GM03348 (cell line): Measurements from ENCODE around the gene SIX3.

Experiments
- DNase-seq: peaks from one replicate; pipeline ENCODE4 v3.0.0; 2012; ENCODE audit warnings: low spot score

SIX3 gene

DNA sequence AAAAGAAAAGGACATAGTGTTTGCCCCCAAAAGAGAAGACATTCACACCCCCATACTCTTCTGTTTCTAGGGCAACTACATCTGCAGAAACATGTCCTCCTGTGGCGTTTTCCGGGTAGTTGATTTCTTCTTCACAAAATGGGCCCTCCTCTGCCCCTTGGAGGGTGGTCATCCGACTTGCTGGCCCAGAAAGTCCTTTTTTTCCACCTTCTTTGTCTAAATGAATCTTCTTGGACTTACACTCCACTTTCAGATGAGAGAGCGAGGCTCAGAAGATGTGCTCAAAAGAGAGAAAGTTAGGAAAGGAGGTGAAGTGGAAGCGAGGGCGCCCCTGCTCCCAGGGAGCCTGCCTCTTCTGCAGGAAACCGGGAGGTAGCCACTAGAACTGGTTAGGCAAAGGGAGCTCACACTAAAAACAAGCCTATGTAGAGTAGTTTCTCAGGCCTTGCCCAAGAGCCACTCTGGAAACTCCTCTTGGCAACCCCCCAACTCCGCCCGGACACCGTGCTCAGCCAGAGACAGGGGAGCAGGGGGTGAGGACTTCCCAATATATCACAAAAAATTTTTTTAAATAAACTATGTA is 10.2 kb upstream of the SIX3 start:
- no peak for DNase-seq

DNA sequence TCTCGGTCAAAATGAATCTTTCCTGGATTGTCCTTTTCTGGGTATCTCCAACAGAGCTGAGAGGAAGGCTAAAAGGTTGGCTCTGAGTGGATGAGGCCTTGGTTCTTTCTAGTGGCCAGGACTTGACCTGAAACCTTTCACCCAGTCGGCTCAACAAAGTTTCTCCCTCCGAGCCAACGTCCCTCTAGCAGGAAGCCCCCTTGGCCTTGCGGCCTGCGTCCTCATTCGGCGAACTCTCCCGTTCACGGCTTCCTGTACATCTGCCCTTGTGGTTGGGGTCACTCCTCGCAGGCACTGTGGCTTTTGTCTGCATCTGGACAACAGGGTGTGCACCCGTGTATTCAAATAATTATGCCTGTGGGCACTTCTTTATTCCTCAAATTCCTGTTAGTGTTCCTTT is 9.4 kb upstream of the SIX3 start:
- DNase-seq = no peak

DNA sequence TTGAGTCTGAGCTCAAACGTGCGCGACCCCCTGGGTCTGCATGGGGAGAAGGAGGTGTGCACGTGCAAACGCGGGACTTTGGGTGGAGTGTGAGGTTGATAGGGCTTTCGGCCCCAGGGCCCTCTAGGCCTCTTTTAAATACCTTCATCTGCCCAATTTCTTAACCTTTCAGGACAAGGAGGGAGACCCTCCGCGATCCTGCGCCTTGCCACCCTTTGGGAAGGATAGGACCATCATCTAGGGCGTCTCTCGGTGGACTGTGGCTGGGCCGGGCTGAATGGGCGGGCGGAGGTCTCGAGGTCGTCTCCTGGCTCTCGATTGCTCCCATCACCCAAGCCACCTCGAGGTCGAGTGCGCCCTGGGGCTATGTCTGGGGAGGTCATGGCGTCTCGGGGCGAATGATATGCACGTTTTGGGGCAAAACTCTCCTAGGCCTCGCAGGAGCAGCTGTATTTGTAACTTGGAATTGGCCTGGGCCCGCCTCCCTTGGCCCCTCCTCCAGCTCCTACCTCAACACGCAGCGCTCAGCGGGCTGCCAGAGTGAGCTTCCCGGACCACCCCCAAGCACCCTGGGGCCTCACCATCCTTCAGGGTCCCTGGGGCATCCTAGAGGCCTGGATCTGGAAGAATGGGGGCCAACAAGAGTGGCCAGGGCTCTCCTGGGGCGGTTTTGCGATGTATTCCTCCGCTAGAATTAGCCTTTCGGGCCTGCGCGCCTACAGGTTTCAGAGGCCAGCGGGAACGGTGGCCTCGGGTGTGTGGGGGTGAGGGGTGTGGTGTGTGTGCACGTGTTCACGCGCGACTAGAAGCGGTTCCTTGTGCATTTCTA is 8.7 kb upstream of the SIX3 start:
- DNase-seq = no peak

DNA sequence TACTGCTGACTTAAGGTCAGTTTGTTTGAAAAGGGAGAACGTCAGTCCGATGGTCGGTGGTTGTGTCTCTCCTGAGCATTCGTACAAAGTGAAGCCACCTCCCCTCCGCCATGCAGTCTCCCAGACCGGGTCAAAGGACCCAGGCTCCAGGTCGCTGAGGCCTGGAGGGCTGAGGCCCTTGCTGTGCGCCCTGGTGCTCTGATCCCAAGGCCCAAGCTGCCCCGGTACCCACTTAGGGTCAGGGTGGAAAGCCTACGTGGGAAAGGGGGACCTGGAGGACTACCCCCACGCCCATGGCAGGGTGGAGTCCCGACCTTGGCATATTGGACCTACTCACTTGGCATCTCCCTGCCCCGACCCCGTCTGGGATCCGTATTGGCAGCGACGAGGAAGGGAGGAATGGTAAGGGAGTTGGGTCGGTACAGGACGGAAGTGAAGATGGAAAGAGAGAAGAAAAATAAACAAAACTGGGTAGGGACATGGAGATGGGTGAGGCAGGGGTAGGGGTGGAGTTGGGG is 8.0 kb upstream of the SIX3 start:
- no peak for DNase-seq

DNA sequence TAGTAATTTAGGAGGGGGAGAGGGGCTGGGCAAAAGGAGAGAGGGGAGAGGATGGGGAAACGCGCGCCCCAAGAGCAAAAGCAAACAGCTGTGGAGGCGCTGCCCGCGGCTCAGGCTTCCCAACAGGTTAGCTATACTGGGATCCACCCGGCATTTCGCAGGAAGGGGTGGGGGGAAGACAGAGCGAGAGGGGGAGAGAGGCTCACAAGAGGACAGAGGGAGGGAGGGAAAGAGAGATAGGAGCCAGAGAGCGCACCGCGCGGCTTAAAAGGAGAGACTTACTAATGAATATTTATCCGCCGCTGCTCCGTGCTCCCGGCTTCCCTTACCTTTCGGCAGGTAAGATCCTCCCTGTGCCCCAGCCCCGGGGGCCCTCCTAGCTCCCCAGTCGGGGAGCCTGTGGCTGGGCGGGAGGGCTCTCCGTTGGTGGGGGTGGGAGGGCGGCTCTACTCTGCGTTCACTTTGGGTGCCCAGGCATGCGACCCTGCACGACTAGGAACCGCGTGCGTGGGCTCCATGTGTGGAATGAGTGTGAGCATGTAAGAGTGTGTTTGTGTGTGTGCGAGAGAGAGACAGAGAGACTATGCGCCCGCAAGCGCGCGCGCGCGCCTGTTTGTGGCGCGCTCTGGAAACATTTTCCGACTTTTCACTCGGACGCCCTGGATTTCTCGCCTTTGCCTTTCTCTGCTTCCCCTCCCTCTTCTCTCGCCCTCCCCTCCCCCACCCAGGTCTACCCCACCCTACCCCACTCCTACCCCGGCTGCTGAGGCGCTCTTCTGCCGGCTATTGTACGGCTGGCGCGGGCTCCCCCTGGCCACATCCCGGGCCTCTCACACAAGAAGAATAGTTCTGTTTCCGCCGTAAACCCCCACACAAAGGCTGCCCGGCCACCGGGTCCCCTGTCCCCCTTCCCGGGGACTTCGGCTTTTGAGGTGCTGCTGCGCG is 7.2 kb upstream of the SIX3 start:
- DNase-seq = no peak

DNA sequence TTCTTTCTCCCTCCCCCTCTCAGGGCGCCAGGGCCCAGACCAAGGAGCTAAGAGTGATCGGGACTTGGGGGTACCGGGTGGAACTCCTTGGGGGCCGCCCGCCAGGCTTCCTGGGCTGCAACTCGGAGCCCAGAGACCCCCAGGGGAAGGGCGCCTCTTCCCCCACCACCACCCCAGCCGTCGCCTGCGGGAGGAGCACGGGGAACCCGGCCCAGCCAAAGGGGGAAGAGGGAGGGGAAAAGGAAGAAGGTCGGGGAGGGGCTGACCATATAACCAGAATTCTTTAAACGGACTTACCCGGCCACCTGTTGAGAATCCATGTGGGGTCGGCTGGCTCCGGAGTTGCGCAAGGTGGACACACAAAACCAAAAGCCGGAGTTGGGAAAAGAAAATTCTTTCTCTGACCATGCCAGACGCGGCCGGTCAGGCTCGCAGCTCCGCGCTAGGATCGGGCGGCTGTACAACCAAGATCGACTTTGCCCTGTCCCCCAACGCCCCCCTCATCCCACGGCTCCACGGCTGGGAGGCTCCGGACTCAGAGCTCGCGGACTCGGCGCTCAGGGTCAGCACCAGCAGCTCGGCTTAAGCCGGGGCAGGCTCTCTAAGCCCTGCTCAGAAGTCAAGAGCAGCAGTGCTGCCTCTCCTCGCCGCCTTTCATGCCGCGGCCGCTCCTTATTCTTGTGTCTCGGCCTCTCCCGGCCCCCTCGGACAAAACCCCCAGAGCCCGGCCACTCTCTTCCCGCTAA is 6.3 kb upstream of the SIX3 start:
- DNase-seq = no peak

DNA sequence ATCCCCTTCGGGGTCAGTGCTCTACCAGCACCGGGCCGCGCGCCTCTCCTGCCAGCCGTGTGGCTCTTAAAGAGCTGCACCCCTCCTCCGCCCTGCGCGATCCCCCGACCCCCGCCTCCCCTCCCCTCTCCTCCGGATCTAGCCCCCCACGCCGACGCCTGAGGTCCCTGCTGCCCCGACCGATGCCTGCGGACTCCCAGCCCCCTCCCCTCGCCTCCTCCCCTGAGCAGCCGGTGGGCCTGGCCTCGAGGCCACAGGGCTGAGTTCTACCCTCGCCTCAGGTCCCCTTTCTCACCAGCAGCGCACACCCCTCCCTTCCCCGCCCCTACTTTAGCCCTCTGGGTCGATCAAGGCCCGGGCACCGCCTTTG is 5.8 kb upstream of the SIX3 start:
- no peak for DNase-seq

DNA sequence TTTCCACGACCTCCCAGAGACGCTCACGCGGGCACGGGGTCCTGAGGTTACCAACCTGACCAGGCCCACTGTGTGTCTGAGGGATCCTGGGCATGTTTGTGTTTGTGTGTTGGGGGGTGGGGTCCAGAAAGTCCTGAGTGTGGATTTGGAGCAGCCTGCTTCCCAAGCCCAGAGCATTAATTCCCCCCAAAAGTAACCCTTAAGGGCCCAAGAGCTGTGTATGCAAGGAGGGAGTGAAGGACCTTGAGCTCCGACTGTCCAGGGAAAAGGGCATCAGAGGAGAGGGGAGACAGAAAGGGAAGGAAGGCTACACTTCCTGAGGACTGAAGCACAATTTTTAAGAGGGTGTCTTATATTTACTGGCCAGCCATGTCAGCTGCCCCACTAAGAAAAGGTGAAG is 5.2 kb upstream of the SIX3 start:
- DNase-seq = no peak

DNA sequence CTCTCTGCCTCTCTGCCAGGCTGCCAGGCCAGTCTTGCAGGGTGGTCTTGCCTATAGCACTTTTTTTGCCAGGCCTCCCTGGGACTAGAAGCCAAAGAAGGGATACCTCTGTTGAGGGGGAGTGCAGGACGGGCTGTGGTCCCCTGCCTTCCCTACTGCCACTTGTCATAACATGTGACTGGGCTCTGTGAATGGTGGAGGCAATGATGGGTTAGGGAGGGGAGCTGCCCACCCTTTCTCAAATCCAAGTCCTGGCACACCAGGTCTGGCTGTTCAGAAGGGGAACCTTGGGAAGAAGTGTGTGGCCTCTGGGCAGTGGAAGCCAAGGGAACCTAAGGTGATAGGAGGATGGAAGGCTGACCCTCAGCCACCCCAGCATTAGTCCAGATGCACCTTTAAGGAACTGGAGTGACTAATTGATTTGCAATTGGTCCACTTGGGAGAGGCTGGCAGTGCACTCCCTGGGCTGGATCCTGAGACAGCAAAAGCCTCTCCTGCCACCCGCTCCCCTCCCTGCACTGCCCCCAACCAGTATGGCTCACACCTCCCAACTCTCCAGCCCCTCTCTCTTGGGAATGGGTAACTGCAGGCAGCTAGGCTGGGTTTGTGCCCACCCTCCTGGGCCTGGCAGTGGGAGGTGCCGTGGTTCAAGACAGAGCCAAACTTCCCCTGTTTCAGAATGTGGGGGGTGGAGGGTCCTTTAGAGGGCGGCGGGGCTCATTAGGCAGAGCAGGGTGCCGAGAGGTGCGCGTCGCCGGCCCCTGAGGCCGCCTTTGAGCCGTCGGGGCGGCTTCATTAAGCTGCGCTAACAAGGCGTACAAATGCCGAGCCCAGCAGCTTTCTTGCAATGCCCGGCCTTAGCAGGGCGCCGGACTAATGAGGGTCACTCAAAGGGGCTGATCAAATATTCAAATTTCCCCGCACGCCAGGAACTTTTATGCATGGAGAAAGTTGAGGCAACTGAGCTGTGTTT is 4.5 kb upstream of the SIX3 start:
- no peak for DNase-seq

DNA sequence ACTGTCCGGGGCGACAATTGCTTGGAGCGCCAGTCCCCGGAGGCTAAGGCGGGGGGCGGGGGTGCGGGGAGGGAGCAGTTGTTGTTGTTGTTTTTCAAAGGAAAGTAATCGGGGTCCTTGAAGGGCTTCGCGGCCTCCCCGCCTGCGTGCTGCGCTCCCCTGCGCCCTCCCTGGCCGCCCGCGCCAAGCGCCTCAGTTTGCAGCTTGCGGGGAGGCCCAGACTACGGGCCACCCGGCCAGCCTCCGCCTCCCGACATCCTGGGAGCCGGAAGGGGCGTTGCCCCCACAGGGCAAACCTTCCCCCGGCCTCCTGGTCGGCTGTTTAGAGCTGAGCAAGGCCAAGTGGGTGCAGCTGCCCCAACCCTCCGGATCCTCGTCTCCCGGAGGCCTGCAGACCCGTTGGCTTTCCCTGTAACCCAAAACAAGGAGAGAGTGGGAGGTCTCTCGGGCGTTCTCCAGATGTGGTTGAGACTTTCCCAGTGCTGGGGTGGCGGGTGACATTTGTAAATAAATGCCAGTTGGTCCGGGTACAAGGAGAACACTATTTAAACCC is 3.7 kb upstream of the SIX3 start:
- DNase-seq = no peak

DNA sequence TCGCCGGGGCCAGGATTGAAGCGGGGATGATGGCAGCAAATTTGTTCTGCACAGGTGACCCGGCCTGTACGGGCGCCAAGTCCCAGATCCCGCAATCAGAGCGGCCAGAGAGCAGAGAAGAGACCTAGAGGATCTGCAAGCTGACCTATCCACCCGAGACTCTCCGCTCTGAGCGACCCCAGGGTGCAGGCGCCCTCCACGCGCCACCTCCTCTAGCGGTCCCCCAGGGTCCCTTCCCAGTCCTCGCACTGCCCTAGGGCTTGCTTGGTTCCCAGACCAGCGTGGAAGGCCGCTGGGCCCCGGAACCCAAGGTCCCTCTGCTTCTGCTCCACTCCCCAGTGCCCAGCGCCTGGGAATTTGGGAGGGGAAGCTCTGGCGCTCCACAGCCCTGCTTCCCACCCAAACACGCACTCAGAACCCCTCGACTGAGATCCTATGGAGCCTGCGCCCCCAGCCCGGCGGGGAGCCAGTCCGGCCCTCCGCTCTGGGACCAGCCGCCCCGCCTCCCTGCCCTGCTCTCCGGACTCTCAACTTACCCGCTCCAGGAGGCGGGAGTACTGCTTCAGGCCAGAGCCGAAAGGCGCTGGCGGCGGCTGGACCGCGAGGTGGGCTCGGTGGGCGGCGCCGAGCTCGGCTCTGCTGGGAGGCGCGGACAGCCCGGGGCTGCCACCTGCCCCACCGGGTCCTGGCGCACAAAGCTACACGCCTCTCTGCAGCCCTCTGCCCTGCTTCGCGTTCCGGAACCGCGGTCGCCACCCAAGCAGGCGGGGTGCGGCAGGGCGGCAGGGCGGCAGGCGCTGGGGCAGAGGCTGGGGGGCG is 3.0 kb upstream of the SIX3 start:
- DNase-seq = no peak

DNA sequence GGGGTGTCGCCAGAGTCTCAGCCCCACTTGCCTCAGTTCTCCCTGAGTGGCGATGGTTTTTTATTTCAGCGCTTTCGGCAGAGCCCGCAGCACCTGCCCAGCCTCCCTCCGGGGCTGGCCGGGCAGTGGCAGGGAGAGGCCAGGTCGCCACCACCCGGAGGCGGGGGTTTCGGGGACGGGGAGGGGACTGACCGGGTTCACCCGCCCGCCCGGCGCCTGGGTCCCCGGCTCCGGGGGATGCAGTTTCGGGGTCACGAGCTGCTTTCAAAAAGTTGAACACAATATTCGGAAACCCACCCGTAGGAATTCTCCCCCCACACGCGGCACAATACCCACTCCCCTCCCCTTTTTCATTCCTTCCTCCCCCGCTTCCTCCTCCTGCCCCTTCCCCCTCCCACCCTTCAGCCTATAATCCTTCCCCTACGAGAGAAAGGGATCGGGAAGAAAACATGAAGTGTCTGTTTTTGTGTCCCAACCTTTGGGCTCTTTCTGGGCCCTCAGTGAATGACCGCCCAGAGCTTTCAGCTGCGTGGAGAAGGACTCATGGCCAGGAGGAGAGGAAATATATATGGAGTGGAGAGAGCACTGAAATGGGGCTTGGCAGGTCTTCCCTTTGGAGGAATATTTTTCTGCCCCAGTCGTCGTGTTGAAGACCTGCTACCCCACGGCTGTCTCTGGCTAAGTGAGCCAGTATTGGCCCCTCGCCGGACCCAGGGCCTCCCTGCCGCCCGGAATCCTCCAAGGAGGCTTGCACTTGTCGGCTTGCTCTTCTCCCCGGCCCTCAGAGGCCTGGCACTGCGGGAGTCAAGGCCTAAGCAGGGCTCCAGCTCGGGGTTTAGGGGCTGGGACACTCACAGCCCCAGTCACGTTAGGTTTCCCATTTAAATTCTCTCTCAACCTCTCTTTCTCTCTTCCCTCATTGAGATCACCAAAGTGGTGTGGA is 2.1 kb upstream of the SIX3 start:
- no peak for DNase-seq

DNA sequence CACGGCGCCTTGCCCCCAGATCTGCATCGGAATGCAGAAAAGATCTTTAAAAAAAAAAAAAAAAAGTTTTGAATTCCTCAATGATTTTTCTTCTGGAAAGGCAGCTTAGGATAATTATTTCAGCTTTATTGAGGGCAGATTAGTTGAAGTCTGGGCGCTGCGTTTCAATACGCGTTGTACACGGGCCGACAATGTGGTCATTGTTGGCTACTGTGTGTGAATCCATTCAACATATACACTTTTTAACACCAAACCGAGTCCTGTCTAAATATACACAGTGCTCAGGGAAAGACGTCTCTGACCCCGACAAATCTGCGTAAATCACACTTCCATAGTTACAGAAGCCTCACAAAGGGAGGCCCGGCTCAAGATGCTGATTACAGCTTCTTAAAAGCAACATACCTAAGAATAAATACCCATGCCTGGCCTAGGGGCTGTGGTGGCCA is 1.4 kb upstream of the SIX3 start:
- DNase-seq = no peak

DNA sequence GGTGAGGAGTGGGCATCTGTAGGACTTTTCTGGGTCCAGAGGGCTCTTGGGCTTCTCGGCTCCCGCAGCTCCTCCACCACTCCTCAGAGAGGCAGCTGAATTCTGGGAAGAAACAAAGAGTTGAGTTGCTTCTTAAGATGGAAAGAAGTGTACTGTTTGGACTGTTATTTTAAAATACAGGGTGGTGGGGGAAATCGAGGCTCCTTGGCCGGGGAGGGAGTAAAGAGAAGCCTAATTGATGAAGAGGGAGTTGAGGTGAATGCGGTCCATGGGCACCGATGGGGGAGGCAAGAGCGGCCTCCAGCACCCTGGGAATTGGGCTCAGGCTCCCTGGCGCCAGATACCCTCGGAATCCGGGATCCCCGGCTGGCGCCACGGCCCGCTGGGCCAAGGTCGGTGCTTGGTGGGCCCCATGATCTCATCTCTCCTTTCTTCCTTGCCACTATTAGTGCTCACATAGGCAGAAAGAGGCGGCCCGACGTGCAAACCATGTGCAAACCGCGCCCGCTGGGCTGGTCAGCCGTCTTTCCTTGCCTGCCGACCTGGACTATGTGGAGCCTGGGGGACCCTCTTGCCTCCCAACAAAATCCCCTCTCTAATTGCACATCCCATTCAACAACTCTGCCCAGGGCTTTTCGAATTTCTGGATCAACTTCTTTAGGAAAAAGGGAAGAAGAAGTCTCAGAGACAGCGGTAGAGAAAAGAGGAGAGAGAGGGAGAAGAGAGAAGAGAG is 604 bp upstream of the SIX3 start:
- no peak for DNase-seq

DNA sequence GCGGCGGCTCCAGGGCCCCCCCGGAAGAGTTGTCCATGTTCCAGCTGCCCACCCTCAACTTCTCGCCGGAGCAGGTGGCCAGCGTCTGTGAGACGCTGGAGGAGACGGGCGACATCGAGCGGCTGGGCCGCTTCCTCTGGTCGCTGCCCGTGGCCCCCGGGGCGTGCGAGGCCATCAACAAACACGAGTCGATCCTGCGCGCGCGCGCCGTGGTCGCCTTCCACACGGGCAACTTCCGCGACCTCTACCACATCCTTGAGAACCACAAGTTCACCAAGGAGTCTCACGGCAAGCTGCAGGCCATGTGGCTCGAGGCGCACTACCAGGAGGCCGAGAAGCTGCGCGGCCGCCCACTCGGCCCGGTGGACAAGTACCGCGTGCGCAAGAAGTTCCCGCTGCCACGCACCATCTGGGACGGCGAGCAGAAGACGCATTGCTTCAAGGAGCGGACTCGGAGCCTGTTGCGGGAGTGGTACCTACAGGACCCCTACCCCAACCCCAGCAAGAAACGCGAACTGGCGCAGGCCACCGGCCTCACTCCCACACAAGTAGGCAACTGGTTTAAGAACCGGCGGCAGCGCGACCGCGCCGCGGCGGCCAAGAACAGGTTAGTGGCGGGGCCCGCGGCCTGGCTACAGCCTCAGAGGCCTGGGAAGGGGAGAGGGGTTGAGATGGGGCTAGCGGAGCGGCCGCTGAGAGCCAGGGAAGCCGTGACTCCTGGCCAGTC is 965 bp downstream of the SIX3 start:
- DNase-seq = no peak

DNA sequence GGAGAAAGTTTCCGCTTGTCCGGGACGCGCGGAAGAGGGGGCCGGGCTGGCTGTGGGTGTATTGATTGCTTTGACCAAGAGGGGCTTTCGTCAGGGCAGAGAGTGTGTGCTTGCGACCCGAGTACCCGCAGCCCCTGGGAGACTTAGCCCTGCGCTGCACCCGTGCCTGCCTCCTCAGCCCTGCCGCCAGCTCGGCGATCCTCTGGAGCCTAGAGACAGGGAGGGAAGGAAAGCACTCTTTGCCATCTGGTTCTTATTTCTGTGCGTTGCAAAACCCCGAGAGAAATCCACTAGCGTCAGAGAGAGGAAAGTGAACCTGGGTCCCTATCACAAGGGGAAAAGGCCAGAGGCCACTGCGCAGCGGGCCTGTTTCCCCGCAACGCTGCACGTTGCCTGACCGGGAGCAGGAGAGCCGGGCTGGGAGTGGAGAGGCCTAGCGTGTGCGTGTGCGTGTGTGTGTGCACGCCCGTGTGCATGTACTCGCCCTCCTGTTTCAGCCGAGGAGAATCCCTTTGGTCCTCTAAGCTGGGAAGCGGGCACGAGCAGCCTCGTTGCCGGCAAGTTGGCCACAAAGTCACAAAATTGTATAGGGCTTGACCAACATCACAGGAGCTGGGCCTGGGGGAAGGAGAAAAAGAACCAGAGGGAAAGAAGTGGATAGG is 1.7 kb downstream of the SIX3 start:
- DNase-seq = peak; percentile 65
